TTC549 (cell line): Measurements from ENCODE around the gene PRR27.
"Not testable (repeated sequence)": the region's sequence is repeated elsewhere in the genome, so short reads cannot be mapped to it uniquely, and the experiment has no call there.

Source experiments
- FAIRE-seq: peaks from 2 replicates; lab custom pipeline; 2012; peaks lifted over from hg19 to GRCh38; lab: Jason Lieb, UNC

PRR27 gene

GRCh38 chr4:70203601-70204000, 49.6 kb downstream of the PRR27 start:
- no peak for FAIRE-seq

GRCh38 chr4:70212752-70213151, 58.7 kb downstream of the PRR27 start:
- not testable (repeated sequence) for FAIRE-seq
